HepG2 (cell line): ENCODE measurements around the gene PLEKHG4B. TPM values are rescaled to one million over a fixed set of nuclear protein-coding genes. Genes with fewer than 3 reads are reported as not detected.

Experiments used
- ATAC-seq: fragments of 200-7000 bp; cut with Tn5 transposase; 3 replicates; pipeline ENCODE4 v1.9.1; 2020; ENCODE audit warnings: mild to moderate bottlenecking, moderate library complexity
- BruUV-seq: library from RNA; stranded (reverse); fragments of 400-500 nt; replicated peaks from 2 replicates; lab custom pipeline; 2021; lab: Mats Ljungman, UMichigan
- CTCF ChIA-PET: fragments of 300-600 bp; formaldehyde crosslinking; extraction: SDS; loops from one replicate; lab custom pipeline; 2021; ENCODE audit warnings: low total read pairs, inconsistent platforms, low intra/inter-chr PET ratio; lab: Yijun Ruan, JAX
- POLR2A ChIA-PET: fragments of 350-600 bp; sonication (Branson Sonifier 250); formaldehyde crosslinking; loops from one replicate; lab custom pipeline; 2020; ENCODE audit warnings: antibody characterized with exemption, inconsistent platforms; lab: Yijun Ruan, JAX
- DNase-seq: peaks from one replicate; pipeline ENCODE4 v3.0.0-alpha.2; 2015; ENCODE audit warnings: low spot score
- FAIRE-seq: peaks from 3 replicates; lab custom pipeline; 2011; peaks lifted over from hg19 to GRCh38; lab: Jason Lieb, UNC
- H2AFZ ChIP-seq: one replicate; pipeline ENCODE4 v1.6.1; 2011; ENCODE audit warnings: low read length, inconsistent platforms
- H3K27ac ChIP-seq: fragments of 300-600 bp; 3 replicates; pipeline ENCODE4 v1.8.0; 2011; ENCODE audit warnings: mixed run types, mild to moderate bottlenecking, mixed read lengths, low read length, inconsistent platforms; ENCODE audit not compliant: insufficient read depth; ENCODE audit errors: extremely low read length
- H3K27me3 ChIP-seq, 2 experiments: fragments of 200-600 bp in 1 of 2; 2 replicates in 1 of 2; 3 replicates in 1 of 2; pipeline versions ENCODE4 v1.6.0 to v1.8.0; 2011; ENCODE audit warnings: low read length in 2 of 2, mild to moderate bottlenecking in 2 of 2, moderate library complexity in 2 of 2, inconsistent platforms in 1 of 2; ENCODE audit not compliant: insufficient read depth in 2 of 2, control insufficient read depth in 1 of 2
- H3K36me3 ChIP-seq, 2 experiments: fragments of 200-600 bp in 1 of 2; replicated peaks in 1 of 2; 2 replicates in 1 of 2; 3 replicates in 1 of 2; pipeline versions ENCODE4 v1.5.1 to v1.8.0; 2011; ENCODE audit warnings: low read length in 2 of 2, inconsistent platforms in 1 of 2; ENCODE audit not compliant: insufficient read depth in 2 of 2, control insufficient read depth in 1 of 2
- H3K4me1 ChIP-seq: 2 replicates; pipeline ENCODE4 v1.5.1; 2012; ENCODE audit warnings: low read length, inconsistent platforms; ENCODE audit not compliant: insufficient read depth
- H3K4me2 ChIP-seq: 2 replicates; pipeline ENCODE4 v1.6.0; 2011; ENCODE audit warnings: low read depth, low read length, inconsistent platforms
- H3K4me3 ChIP-seq, 3 experiments: fragments of 200-600 bp in 1 of 3; sonication (generic), shearing (Covaris generic) in 1 of 3; replicated peaks in 1 of 3; 2 replicates each; pipeline ENCODE4 v1.5.1; 2011 to 2016; ENCODE audit warnings: low read length in 3 of 3, inconsistent platforms in 2 of 3, low read depth in 2 of 3, mild to moderate bottlenecking in 2 of 3, control low read depth in 1 of 3, mixed read lengths in 1 of 3; ENCODE audit not compliant: insufficient read depth in 1 of 3
- H3K79me2 ChIP-seq: one replicate; pipeline ENCODE4 v1.6.1; 2011; ENCODE audit warnings: low read length, inconsistent platforms; ENCODE audit not compliant: insufficient read depth
- H3K9ac ChIP-seq: 2 replicates; pipeline ENCODE4 v1.6.0; 2011; ENCODE audit warnings: mild to moderate bottlenecking, low read depth, low read length, inconsistent platforms; ENCODE audit not compliant: insufficient read depth
- H3K9me3 ChIP-seq: 2 replicates; pipeline ENCODE4 v1.5.1; 2012; ENCODE audit warnings: mild to moderate bottlenecking, low read length
- H4K20me1 ChIP-seq: 2 replicates; pipeline ENCODE4 v1.6.0; 2011; ENCODE audit warnings: inconsistent platforms, mild to moderate bottlenecking, low read length, moderate library complexity; ENCODE audit not compliant: insufficient read depth
- LCORL ChIP-seq, 2 experiments: fragments of 450-650 bp in 1 of 2; sonication (generic) in 1 of 2; formaldehyde crosslinking in 1 of 2; IDR thresholded peaks; 2 replicates each; pipeline versions ENCODE4 v1.5.0 to v1.6.1; 2017 to 2020; ENCODE audit warnings: antibody characterized with exemption in 1 of 2, missing genetic modification reagents in 1 of 2
- TEAD3 ChIP-seq: optimal IDR thresholded peaks from 2 replicates; pipeline ENCODE3; 2016; ENCODE audit warnings: borderline replicate concordance
- THAP8 ChIP-seq: sonication (generic); formaldehyde crosslinking; IDR thresholded peaks from 2 replicates; pipeline ENCODE4 v1.5.1; 2020; ENCODE audit warnings: missing genetic modification reagents, mild to moderate bottlenecking, borderline replicate concordance
- ZNF292 ChIP-seq: sonication (generic); formaldehyde crosslinking; IDR thresholded peaks from 2 replicates; pipeline ENCODE4 v1.8.1; 2022; ENCODE audit warnings: mild to moderate bottlenecking, low read depth, missing genetic modification reagents, borderline replicate concordance
- ZNF331 ChIP-seq: sonication (generic); formaldehyde crosslinking; IDR thresholded peaks from 2 replicates; pipeline ENCODE4 v1.4.0; 2020; ENCODE audit warnings: missing genetic modification reagents
- ZNF337 ChIP-seq: sonication (generic); formaldehyde crosslinking; IDR thresholded peaks from 2 replicates; pipeline ENCODE4 v1.5.1; 2020; ENCODE audit warnings: missing genetic modification reagents, low read depth, mild to moderate bottlenecking, borderline replicate concordance
- ZNF496 ChIP-seq: sonication (generic); formaldehyde crosslinking; IDR thresholded peaks from 2 replicates; pipeline ENCODE4 v1.8.1; 2023; ENCODE audit warnings: mild to moderate bottlenecking, moderate library complexity, missing genetic modification reagents; ENCODE audit not compliant: insufficient replicate concordance
- ZNF557 ChIP-seq: sonication (generic); formaldehyde crosslinking; IDR thresholded peaks from 2 replicates; pipeline ENCODE4 v1.4.0; 2020; ENCODE audit warnings: missing genetic modification reagents
- ZNF569 ChIP-seq: sonication (generic); formaldehyde crosslinking; IDR thresholded peaks from 2 replicates; pipeline ENCODE4 v1.5.0; 2020; ENCODE audit warnings: mild to moderate bottlenecking, missing genetic modification reagents, moderate library complexity, borderline replicate concordance
- WGBS: methylation state at CpG from one replicate; pipeline ENCODE4 v1.1.6; 2017; ENCODE audit warnings: low lambda C conversion rate; 5-methylcytosine and 5-hydroxymethylcytosine counted together
- in situ Hi-C: cut with HindIII; loops from 2 replicates; pipeline ENCODE4 v1.10.0; 2017; ENCODE audit warnings: low pct_unique_long_range_greater_than_20kb; ENCODE audit not compliant: extremely low pct_ligation_motif_present
- intact Hi-C: fragments of 100-400 bp; cut with micrococcal nuclease; formaldehyde crosslinking; loops from one replicate; pipeline ENCODE4 v1.10.0; 2022; ENCODE audit not compliant: unreplicated experiment
- polyA plus RNA-seq, 8 experiments: library from polyadenylated mRNA; depleted of rRNA in 3 of 8; stranded (reverse) in 7 of 8; unstranded in 1 of 8; fragments of >200 nt; fragmentation: Illumina TruSeq in 4 of 8; extraction: Trizol in 4 of 8; gene quantifications; 2 replicates each; pipeline versions ENCODE4 v1.2.1 to v1.2.3, GENCODE V29; 2011 to 2016; ENCODE audit warnings: low read depth in 4 of 8, missing spikeins in 1 of 8, mixed read lengths in 1 of 8; ENCODE audit not compliant: insufficient read depth in 1 of 8
- total RNA-seq, 5 experiments: library from RNA; depleted of rRNA; stranded (reverse); fragments of >200 nt; fragmentation: Illumina TruSeq; extraction: Trizol; gene quantifications; 2 replicates each; pipeline ENCODE4 v1.2.3, GENCODE V29; 2016; ENCODE audit warnings: low read depth in 1 of 5
- TF ChIP-seq, protein P1 (sequence below): sonication (generic); formaldehyde crosslinking; IDR thresholded peaks from 2 replicates; pipeline ENCODE4 v1.4.0; 2020; ENCODE audit warnings: missing genetic modification reagents
- TF ChIP-seq, protein P2 (sequence below): sonication (generic); formaldehyde crosslinking; IDR thresholded peaks from 2 replicates; pipeline ENCODE4 v1.8.0; 2022; ENCODE audit warnings: missing genetic modification reagents, mild to moderate bottlenecking, borderline replicate concordance
- TF ChIP-seq, protein P3 (sequence below): IDR thresholded peaks from 2 replicates; pipeline ENCODE4 v1.6.1; 2016; ENCODE audit warnings: missing genetic modification reagents, missing compliant biosample characterization
- TF ChIP-seq, protein P4 (sequence below), 2 experiments: sonication (generic) in 1 of 2; formaldehyde crosslinking in 1 of 2; IDR thresholded peaks; 2 replicates each; pipeline versions ENCODE4 v1.6.1 to v1.9.0; 2014 to 2022; ENCODE audit warnings: antibody characterized with exemption in 1 of 2, borderline replicate concordance in 1 of 2, inconsistent platforms in 1 of 2, low read depth in 1 of 2, missing genetic modification reagents in 1 of 2

Gene PLEKHG4B
- total and polyA plus RNA-seq, 2 of the 13 experiments (the other 11 are each of a cell fraction or from before 2014, with no cell fraction given), result 0.09 TPM; not detected in 1

GRCh38 chr5:200985-201384, 109.0 kb downstream of the PLEKHG4B start:
- H3K9me3 ChIP-seq, result no peaks in the 10 kb centered on the region
- no peak overlapping the region for H3K27ac ChIP-seq
- WGBS, result 95% methylated on average over 4 of the region's 4 CpGs
- H3K36me3 ChIP-seq, result peaks cover 16 to 27% of the 10 kb centered on the region in 2 experiments; a peak in 4 of 5 replicates
- ATAC-seq (no peak), DNase-seq (no peak), FAIRE-seq (no peak)
- no peaks in the 10 kb centered on the region for H3K79me2 ChIP-seq
- H3K4me1 ChIP-seq, result no peaks in the 10 kb centered on the region
- BruUV-seq, result no TSS peak
- intact Hi-C loops (no loop called here), in situ Hi-C loops (no loop called here)
- H3K4me2 ChIP-seq, result no peak overlapping the region
- no peak overlapping the region for H3K4me3 ChIP-seq
- ChIA-PET POLR2A (no interaction called here), CTCF (no interaction called here)
- no peak overlapping the region for H3K9ac ChIP-seq
- peaks cover 3% of the 10 kb centered on the region; the same call in 1 of the 2 replicates for H4K20me1 ChIP-seq
- no peak overlapping the region for H2AFZ ChIP-seq
- no peaks in the 10 kb centered on the region for H3K27me3 ChIP-seq
- no peak for TF ChIP-seq ZNF557 (CRISPR knock-in tag)
- TF ChIP-seq THAP8 (CRISPR knock-in tag), result no peak
- TF ChIP-seq, protein P1, sequence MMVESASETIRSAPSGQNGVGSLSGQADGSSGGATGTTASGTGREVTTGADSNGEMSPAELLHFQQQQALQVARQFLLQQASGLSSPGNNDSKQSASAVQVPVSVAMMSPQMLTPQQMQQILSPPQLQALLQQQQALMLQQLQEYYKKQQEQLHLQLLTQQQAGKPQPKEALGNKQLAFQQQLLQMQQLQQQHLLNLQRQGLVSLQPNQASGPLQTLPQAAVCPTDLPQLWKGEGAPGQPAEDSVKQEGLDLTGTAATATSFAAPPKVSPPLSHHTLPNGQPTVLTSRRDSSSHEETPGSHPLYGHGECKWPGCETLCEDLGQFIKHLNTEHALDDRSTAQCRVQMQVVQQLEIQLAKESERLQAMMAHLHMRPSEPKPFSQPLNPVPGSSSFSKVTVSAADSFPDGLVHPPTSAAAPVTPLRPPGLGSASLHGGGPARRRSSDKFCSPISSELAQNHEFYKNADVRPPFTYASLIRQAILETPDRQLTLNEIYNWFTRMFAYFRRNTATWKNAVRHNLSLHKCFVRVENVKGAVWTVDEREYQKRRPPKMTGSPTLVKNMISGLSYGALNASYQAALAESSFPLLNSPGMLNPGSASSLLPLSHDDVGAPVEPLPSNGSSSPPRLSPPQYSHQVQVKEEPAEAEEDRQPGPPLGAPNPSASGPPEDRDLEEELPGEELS (CRISPR knock-in tag), result no peak
- TF ChIP-seq, protein P2, sequence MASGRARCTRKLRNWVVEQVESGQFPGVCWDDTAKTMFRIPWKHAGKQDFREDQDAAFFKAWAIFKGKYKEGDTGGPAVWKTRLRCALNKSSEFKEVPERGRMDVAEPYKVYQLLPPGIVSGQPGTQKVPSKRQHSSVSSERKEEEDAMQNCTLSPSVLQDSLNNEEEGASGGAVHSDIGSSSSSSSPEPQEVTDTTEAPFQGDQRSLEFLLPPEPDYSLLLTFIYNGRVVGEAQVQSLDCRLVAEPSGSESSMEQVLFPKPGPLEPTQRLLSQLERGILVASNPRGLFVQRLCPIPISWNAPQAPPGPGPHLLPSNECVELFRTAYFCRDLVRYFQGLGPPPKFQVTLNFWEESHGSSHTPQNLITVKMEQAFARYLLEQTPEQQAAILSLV (CRISPR knock-in tag), result no peak
- no peak for TF ChIP-seq ZNF496 (CRISPR knock-in tag)
- no peak for TF ChIP-seq ZNF569
- TF ChIP-seq TEAD3, result no peak
- no peak for TF ChIP-seq ZNF337 (CRISPR knock-in tag)
- TF ChIP-seq, protein P3, sequence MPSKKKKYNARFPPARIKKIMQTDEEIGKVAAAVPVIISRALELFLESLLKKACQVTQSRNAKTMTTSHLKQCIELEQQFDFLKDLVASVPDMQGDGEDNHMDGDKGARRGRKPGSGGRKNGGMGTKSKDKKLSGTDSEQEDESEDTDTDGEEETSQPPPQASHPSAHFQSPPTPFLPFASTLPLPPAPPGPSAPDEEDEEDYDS (CRISPR knock-in tag), result no peak
- TF ChIP-seq, protein P4, sequence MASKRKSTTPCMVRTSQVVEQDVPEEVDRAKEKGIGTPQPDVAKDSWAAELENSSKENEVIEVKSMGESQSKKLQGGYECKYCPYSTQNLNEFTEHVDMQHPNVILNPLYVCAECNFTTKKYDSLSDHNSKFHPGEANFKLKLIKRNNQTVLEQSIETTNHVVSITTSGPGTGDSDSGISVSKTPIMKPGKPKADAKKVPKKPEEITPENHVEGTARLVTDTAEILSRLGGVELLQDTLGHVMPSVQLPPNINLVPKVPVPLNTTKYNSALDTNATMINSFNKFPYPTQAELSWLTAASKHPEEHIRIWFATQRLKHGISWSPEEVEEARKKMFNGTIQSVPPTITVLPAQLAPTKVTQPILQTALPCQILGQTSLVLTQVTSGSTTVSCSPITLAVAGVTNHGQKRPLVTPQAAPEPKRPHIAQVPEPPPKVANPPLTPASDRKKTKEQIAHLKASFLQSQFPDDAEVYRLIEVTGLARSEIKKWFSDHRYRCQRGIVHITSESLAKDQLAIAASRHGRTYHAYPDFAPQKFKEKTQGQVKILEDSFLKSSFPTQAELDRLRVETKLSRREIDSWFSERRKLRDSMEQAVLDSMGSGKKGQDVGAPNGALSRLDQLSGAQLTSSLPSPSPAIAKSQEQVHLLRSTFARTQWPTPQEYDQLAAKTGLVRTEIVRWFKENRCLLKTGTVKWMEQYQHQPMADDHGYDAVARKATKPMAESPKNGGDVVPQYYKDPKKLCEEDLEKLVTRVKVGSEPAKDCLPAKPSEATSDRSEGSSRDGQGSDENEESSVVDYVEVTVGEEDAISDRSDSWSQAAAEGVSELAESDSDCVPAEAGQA (IDR thresholded peaks at IDR 0.05; ENCODE audit: low read depth), result no peak
- TF ChIP-seq, protein P4 (CRISPR knock-in tag; IDR thresholded peaks at IDR 0.05; ENCODE audit: borderline replicate concordance), result no peak
- no peak for TF ChIP-seq ZNF331 (CRISPR knock-in tag)
- no peak for TF ChIP-seq LCORL (IDR thresholded peaks at IDR 0.05)
- TF ChIP-seq LCORL (CRISPR knock-in tag; IDR thresholded peaks at IDR 0.05), result no peak
- no peak for TF ChIP-seq ZNF292 (CRISPR knock-in tag)
